HL-60/S4 treated with retinoic acid at 250 ng/mL for 4 days and 3 days (cell line): ENCODE measurements around the gene ARHGAP25.

Experiments used
- in situ Hi-C: fragments of 300-500 bp; cut with MboI; formaldehyde crosslinking; loops from 2 replicates; pipeline ENCODE4 v1.7.0; 2022; ENCODE audit warnings: low sequenced_read_pairs

ARHGAP25 gene

DNA sequence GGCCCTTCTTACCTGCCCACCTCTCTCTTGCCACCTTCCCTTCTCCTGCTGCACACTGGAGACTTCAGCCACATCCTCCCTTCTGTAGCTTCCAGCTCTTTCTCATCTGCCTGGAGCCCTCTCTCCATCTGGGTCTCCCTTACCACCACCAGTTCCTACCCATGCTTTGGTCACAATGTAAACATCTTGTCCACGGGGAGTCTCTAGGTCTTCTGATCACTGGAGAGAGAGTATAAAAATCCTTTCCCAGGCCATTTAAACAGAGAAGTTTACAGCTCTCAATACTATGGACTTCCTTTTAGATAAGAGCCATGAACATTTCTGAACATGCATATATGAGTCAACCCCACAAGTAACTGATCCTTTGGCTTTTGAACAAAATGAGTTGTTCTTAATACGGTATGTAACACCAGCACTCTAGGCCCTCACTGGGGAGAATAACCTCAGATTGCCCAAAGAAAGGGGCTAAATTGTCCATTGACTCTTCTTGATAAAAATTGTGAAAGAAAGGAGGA is 5.8 kb downstream of the ARHGAP25 start:
- in situ Hi-C loops = loop anchor here (25.0 kb wide), 1 partner anchor 172 kb away; no protein-coding TSS in a partner anchor

DNA sequence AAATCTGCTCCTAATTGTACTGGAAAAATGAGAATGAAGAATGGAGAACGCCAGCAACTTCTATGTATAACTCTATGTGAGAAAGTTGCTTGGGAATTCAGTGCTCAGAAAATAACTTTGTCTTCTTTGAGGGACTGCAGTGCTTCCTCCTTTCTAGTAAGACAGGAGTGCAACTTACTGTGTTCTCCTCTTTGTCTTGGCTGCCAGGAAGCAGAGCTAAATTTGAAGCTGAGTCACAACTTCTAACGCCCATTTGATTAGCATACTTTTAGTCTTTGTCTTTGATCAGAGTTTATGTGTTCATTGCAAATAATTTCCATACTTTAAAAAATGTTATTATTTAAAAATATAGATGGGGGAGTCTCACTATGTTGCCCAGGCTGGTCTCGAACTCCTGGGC is 6.6 kb downstream of the ARHGAP25 start:
- in situ Hi-C loops = loop anchor here (25.0 kb wide), 1 partner anchor 171 kb away; no protein-coding TSS in a partner anchor

DNA sequence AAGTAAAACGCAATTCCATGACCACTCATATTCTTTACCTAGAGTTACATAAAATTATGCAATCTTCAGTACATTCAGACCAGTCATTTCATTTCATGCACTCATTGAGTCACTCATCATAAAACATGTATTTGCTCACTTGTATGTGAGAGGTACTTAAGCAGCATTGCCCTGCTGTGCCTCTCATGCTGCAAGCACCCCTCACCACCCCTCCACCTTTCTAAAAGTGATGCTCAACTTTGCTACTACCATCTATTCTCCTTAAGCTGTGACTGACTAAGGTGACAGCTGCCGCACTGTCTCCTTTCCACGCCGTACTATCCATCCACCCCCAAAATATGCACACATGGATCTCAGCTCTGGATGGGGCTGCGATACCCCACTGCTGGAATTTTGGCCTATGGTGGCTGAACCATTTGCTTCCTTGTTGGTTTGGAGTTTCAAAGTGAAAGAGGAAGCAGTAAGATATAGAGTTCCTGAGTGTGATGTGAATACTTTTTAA is 7.2 kb downstream of the ARHGAP25 start:
- in situ Hi-C loops = loop anchor here (25.0 kb wide), 1 partner anchor 170 kb away; no protein-coding TSS in a partner anchor

DNA sequence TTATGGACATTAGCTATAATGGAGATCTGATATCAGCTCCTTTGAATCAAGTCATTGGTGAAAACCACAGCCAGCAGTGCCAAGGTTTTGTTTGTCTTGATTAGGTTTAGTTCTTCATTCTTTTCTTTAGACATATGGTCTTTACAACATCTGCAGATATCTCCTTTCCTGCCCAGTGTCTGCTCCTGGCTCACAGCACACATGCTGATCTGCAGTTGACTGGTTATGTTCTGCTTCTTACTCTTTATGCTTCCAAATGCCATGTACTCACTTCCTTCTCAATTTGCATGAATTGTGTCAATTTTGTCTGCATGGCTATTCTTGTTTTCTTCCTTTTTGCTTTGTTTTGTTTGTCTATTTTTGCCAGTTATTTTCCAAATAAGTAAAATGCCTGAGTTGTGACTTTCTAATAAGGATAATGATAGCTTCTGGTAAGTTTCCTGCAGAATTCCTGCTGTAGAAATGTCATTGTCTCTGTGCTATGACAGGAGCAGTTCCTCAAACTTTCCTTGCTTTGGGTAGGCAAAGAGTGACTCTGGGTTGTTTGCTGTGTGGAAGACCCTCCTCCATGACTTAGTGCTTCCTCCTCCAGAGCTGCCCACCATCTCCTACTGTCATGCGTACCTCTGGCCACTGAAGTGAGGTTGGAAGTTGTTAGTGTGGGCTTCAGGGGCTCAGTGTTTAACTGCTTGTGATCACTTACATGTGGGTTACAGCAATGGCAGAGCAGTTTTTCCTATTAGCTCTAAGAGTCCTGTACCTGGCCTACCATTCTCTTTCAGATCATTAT is 8.2 kb downstream of the ARHGAP25 start:
- in situ Hi-C loops = loop anchor here (25.0 kb wide), 1 partner anchor 169 kb away; no protein-coding TSS in a partner anchor

DNA sequence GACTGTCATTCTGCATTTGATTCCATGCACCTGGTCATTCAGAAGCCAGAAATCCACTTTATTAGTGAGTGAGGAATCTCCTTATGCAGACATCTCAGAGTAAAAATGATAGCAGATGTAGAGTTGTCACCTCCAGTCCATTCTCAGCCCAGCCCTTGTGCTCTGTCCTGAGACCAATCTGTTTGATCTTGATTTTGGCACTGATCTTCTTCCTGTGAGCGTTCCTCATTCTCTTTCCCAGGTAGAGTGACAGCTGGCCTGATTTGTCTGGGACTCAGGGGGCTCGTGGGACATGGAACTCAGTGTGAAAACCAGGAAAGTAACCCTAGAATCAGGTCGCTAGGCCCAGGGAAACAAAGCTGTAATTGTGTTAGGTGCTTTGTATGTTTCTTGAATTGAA is 8.9 kb downstream of the ARHGAP25 start:
- in situ Hi-C loops = loop anchor here (25.0 kb wide), 1 partner anchor 169 kb away; no protein-coding TSS in a partner anchor

DNA sequence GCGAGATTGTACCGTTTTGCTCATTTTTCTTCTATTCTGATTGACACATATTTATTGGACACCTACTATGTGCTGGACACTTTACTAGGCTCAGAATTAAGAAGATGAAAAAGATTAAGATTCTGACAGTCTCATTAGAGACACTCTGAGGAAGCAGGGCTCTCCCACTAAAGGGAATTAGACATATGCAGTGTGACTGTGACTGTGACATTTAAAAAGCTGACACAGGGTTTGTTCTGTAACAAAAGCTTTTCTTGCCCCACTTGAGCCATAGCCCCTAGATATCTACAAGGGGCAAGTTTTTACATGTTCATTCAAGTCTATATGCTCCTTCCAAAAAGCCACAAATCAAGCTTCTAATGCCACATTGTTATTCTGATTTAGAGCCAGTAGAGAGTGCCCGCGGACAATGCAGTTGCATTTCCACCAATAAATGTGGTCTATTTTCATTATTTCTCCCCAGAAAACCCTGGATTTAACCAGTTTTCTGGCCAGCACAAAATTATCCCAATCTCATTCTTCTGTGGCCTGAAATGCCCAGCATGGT is 9.8 kb downstream of the ARHGAP25 start:
- in situ Hi-C loops = loop anchor here (25.0 kb wide), 1 partner anchor 168 kb away; no protein-coding TSS in a partner anchor

DNA sequence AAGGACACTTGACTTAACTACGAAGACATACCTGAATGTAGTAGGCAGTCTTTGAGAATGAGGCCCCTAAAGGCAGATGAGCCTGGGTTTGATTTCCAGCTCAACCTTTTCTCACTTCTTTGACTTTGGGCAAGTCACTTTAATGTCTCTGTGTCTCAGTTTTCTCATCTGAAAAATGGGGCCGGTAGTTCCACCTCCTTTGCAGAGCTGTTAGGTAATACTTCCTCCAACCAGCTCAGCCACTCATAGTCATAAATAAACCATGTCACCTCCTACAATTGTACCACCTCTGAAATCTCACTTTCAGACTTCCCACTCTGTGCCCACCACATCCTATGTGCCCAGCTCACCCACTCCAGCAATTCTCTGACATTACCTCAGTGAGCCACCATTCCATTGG is 10.4 kb downstream of the ARHGAP25 start:
- in situ Hi-C loops = loop anchor here (25.0 kb wide), 1 partner anchor 167 kb away; no protein-coding TSS in a partner anchor

DNA sequence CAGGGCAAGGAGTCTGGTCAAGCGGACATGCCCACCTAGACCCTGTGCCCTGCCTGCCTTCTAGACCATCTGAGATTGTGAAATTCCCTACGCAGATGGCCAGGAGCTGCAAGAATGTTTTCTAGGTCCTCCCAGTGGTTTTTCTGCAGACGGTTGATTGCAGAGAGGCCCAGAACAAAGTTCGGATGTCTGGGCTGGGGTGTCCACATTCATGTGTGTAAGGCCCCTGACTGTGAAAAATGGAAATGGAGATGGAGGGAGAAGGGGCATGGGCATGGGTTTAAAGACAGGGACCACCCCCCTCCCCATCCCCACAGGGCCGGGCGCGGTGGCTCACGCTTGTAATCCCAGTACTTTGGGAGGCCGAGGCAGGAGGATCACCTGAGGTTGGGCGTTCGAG is 11.8 kb downstream of the ARHGAP25 start:
- in situ Hi-C loops = loop anchor here (25.0 kb wide), 1 partner anchor 166 kb away; no protein-coding TSS in a partner anchor

DNA sequence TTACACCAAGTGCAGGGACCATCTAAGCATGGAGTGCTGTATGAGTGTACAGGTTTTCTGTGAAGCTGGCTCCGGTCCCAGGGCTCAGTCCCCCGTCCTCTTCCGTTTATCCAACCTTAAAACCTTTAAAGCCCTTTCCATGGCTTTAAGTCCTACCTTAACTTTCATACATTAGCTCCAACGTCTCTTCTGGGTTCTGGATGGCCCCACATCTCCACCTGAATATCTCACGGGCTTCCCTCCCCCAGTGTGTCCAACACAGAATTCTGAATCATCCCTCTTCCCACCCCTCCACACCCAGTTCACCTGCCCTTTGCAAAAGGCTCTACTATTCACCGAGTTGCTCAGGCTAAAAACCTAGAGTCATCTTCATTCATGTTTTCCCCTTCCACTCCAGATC is 12.8 kb downstream of the ARHGAP25 start:
- in situ Hi-C loops = loop anchor here (25.0 kb wide), 1 partner anchor 165 kb away; no protein-coding TSS in a partner anchor

DNA sequence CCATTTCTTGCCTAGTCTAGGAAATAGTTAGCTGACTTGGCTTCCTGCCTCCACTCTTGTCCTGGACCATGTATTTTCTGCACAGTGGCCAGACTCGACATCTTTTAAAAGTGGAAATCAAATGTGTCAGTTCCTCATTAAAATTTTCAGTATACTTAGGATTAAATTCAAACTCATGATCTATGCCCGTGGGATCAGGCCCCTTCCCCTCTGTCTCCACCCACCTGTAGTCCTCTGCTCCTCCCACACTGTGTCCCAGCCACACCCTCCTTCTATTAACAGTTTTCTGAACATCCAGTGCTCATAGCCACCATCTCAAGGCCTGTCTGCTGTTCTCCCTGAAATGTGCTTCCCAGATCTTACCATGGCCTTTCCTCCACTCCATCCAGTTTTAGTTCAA is 13.3 kb downstream of the ARHGAP25 start:
- in situ Hi-C loops = loop anchor here (25.0 kb wide), 1 partner anchor 164 kb away; no protein-coding TSS in a partner anchor

DNA sequence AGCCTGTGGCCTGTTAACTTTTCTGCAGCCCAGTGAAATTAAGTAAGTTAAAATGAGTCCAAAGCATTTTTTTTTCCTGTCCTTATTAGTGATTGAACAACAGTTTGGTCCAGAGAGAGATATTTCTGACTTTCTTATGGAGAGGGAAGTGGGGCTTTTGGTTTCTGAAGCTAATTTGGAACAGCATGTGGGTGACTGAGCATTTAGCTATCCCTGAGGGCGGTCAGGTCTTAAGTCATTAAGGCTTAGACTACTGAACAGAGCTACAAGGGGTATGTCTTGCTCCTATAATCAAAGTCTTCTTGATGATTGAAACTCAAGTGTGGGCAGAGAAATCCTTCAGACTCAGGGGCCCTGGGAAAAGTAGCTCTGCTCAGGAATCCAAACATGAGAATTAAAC is 14.0 kb downstream of the ARHGAP25 start:
- in situ Hi-C loops = loop anchor here (25.0 kb wide), 1 partner anchor 164 kb away; no protein-coding TSS in a partner anchor

DNA sequence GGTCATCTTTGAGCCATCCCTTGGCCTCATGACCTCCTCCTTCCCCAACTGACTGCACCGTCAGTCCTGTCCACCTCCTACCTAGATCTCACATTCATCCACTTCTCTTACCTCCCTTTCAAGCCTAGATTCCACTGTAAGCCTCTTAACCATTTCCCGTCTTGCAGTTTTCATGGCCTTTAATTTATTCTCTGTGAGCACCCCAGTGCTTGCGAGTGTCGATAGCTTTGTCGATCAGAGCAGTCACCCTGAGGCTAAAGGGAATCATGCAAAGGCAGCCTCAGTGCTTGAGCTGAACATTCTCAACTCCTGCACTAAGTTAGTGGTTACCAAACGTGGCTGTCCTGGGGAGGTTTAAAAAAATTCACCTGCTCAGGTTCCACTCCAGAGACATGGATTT is 14.7 kb downstream of the ARHGAP25 start:
- in situ Hi-C loops = loop anchor here (25.0 kb wide), 1 partner anchor 163 kb away; no protein-coding TSS in a partner anchor

DNA sequence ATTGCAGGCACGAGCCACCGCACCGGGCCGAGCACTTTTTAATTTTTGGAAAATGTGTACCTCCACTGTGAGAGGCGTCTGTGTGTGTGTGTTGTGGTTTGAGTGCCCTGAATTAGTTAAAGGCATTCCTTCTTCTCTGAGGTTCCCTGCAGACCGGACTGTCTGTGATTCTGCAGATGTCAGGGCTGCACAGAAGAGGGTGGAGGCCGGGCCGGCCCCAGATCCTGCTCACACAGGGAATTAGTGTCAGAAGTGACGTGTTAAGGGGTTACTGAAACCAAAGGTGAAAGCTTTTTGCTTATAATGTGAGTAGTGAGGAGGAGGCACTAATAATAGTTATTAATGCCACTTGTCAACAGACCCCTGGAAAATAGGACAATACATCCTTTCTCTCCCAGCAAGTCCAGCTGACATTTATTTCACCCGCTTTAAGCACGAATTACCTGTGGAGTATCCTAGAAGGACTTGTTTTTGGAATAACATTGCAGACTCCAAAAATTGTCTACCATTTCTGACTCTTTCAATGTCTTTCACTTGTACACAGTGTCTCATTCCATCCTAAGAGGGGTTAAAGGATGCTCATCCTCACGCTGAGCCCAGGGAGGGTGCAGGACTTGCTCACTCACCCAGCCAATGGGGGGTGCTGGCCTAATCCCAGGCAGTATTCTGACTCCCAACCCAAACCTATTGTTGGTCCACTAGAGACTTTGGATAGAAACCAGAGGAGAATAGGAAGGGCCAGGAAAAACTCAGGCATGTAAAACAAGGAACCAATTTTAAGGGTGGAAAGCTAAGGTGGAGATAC is 16.2 kb downstream of the ARHGAP25 start:
- in situ Hi-C loops = no loop called here

DNA sequence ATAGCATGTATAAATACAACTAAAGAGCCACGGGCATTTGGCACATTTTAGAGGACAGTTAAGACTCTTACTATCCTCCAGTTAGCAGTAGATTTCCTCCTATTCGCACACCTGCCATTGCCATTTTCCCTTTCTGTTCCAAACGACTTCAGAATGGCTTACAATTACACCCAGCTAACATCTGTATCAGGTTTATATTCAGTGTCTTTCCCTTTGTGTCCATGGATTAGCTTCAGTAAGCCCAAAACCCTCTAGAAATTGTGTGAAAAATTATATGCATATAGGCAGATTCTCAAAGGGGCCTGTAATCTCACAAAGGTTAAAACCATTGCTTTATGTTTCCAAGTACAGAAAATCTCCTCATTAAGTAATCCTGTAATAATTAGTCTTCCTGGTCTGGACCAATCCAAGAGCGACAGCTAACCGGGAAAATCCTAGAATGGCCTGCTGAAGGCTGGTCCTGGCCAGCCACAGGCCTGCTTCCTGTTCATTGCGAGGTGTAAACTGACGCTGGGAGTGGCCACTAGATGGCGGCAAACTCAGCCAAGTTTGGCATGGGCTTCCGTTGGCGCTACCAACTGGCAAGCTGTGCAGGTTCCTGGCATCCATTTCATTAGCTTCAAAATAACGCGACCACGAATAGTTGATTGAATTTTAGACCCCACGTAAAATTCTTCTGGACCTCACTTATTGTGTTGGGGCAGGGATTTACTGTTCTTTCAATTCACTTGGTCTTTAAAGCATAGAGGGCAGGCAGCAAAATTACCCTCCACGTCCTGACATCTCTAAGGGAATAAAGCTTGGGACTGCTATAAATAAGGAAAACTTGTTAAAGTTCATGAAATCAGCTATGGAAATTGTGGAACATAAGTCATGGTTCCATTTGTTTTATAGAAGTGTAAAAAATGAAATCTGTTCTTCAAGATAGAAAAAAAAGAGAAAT is 17.1 kb downstream of the ARHGAP25 start:
- in situ Hi-C loops = no loop called here

DNA sequence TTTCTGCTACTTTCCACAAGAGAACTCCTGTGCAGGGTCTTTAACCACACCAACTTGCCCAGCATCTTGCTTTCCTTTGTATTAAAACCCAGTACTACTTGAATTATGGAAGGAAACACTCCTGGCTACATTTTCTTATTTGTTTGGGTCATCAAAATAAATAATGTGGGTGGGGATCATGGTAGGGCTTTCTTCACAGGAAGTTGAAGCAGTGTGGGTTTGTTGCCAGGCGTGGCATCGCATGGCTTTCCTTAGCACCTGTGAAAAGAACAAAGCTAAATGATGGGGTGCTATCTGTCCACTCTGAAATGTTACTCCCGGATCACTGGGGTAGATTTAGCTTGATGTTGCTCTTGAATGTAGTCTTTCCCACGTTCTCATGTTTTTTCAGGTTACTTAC is 18.7 kb downstream of the ARHGAP25 start:
- in situ Hi-C loops = no loop called here

DNA sequence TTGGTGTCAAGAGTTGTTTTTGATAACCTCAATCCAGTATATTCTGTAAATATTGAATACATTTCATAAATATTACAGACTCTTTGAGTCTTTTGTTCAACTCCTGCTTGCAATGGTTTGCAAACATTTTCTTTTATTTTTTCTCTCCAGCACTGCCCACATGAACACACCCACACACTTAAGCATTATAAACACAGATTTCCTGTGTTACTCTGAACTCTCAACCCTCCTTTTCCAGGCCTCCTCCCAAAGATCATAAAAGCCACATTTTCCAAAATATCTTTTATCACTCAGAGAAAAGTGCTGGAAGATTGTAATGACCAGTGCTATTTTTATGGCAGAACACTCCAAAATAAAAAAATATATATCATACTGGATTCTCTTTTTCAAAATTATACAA is 20.5 kb downstream of the ARHGAP25 start:
- in situ Hi-C loops = no loop called here

DNA sequence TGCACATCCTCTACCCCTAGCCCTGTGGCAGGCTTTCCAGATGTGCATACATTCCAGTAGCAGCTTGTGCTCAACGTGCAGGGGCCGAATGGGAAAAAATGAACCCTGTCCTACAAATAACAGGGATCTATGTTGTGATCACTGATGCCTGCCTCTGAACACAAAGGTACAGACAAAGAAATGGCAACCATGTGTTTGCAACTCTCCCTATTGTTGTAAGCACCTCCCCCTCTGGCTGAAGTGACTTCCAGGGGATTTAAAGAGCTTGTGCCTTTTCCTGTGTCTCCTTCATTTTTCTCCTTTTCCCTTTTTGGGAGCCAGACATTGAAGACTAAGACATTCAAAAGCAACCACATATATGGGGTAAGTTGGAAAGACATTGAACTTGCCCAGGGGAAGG is 21.6 kb downstream of the ARHGAP25 start:
- in situ Hi-C loops = no loop called here

DNA sequence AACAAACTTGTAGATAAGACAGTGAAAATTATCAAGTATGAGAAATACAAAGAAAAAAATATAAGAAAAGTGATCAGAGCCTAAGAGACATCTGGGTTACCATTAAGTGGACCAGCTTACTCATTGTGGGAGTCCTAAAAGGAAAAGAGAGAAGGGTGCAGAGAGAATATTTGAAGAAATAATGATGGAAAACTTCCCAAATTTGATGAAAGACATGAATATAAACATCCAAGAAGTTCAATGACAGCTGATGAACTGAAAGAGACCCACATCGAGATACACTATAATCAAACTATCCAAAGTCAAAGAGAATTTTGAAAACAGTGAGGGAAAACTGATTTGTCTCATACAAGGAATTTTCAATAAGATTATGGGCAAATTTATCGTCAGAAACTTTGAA is 22.5 kb downstream of the ARHGAP25 start:
- in situ Hi-C loops = no loop called here

DNA sequence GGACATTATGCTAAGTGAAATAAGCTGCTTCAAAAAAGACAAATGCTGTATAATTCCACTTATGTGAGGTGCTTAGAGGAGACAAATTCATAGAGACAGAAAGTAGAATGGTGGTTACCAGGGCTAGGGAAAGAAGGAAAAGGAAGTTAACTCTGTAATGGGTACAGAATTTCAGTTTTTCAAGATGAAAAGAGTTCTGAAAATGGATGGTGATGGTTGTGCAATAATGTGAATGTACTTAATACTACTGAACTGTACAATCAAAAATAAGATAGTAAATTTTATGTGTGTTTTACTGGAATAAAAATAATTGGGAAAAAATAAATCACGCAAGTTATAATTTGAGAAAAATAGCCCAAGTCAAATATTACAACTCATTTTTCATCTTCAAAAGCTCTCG is 27.5 kb downstream of the ARHGAP25 start:
- in situ Hi-C loops = no loop called here

DNA sequence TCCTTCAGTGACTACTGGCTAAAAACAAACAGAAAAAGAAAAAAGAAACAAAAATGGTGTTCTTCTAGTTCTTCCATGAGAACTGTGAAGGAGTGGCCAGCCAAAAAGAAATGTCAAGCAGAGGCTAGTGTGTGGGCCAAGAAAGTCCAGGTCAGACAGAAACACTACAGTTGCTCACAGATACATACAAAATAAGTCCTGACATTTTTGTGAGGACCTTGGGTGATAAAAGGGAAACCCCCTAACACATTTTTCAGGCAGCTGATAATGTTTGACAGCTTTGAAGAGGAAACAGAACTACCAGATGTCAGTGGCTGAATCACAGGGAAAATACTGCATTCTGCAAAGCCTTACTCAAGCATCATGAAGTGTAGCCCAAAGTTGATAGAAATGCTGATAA is 28.1 kb downstream of the ARHGAP25 start:
- in situ Hi-C loops = no loop called here
